ENCODE results near the gene KLHL29.

GRCh38 chr2:23524261-23524706, 139.3 kb downstream of the KLHL29 start:
- TF ChIP-seq NFIC (IDR thresholded peaks at IDR 0.05): 0 out of 2 replicates have a peak, but pooled peaks have one; percentile 10
- no peak for TF ChIP-seq TCF12 (IDR thresholded peaks at IDR 0.05; ENCODE audit: low read depth)

Data from Ishikawa (cell line).